HCT116 (cell line): ENCODE results near the gene PDE6C.

Experiments
- CEBPB ChIP-seq: IDR thresholded peaks from 2 replicates; pipeline ENCODE4 v1.6.1; 2012; ENCODE audit warnings: low read depth
- CTCF ChIP-seq, 3 experiments: fragments of 200-600 bp in 1 of 3; sonication (generic) in 1 of 3; IDR thresholded peaks in 2 of 3; conservative IDR thresholded peaks in 1 of 3; 2 replicates each; pipeline ENCODE4 v1.5.1; 2012 to 2017; ENCODE audit warnings: low read depth in 2 of 3, low read length in 2 of 3, antibody characterized with exemption in 1 of 3, borderline replicate concordance in 1 of 3, control low read depth in 1 of 3, mild to moderate bottlenecking in 1 of 3, mixed read lengths in 1 of 3, mixed run types in 1 of 3, moderate library complexity in 1 of 3; ENCODE audit not compliant: insufficient read depth in 1 of 3
- ZNF274 ChIP-seq: fragments of 200-500 bp; sonication (Bioruptor generic); IDR thresholded peaks from 2 replicates; pipeline ENCODE4 v1.6.1; 2014; ENCODE audit warnings: mild to moderate bottlenecking, low read depth, low read length, inconsistent platforms

GRCh38 chr10:93613126-93613525 is 789 bp downstream of the PDE6C start:
- TF ChIP-seq CEBPB (no peak), CTCF (IDR thresholded peaks at IDR 0.05 in 2 of 3, conservative IDR thresholded peaks at IDR 0.05 in 1 of 3; ENCODE audit: borderline replicate concordance in 1 of 3, insufficient read depth in 1 of 3, low read depth in 2 of 3, low read length in 2 of 3) (no peak), ZNF274 (no peak)
